Fibroblast of villous mesenchyme (primary cell): ENCODE results near the gene ZNF718. TPM values are rescaled to one million over a fixed set of nuclear protein-coding genes. Genes with fewer than 3 reads are reported as not detected.

ENCODE experiments used
- DNase-seq: peaks from one replicate; pipeline ENCODE4 v3.0.0-alpha.2; 2010; ENCODE audit warnings: low read depth
- H3K4me3 ChIP-seq: 2 replicates; pipeline ENCODE4 v1.5.1; 2011; ENCODE audit warnings: low read depth, mild to moderate bottlenecking, low read length
- CTCF ChIP-seq: IDR thresholded peaks from 2 replicates; pipeline ENCODE4 v1.5.1; 2012; ENCODE audit warnings: low read depth, mild to moderate bottlenecking, low read length; ENCODE audit not compliant: insufficient read depth
- total RNA-seq: library from RNA; depleted of rRNA; stranded (reverse); fragments of >200 nt; gene quantifications from 2 replicates; pipeline ENCODE4 v1.2.3, GENCODE V29; 2012

The ZNF718 gene
- total RNA-seq, 1 donor: 8.2 TPM

DNA sequence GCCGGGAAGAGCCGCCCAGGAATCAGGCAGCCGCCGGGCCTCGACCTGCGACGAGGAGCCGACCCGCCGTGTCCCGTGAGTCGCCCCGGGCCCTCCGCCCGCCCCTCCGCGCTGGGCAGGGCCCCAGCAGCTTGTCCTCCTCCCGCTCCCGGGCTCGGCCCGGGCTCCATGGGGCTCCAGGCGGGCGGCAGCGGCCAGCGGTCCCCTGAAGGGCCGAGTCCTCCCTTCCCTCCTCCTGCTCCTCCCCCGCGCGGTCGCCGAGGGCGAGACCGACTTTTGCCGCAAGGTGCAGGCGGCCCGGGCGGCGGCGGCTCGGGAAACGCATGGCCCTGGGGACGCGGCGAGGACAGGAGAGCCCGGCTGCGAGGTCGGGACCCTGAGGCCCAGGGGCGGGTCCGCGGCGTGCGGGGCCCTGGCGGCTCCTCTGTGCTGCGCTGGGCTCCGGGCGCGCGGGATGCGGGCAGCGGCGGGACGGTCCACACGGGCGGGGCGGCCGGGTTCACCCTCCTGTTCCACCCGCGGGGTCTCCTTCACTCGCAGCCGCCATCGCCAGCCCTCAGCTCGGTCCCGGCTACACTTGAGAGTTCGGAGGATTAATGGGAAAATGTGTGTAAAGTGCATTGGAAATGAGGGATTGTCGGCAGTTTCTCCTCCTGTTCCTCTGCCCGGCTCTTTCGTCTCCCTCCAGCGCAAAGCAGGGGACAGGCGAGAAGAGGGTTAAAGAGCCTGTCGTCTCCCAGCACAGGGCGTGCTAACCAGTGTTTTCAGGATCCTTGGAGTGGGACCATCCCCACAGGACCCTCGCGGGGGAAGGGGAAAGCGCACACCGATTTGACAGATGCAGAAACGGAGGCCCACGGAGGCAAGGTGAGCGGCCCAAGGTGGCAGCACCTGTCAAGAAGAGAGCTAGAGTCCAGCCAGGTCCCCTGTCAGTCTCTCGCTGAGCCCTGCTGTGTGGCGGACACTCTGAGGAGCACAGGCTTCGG is 16.6 kb upstream of the ZNF718 start:
- TF ChIP-seq CTCF: no peak
- H3K4me3 ChIP-seq: no peak overlapping the region
- DNase-seq: no peak

GRCh38 chr4:112771-113170 is 11.5 kb upstream of the ZNF718 start:
- no peak for DNase-seq
- no peak for TF ChIP-seq CTCF
- H3K4me3 ChIP-seq: no peak overlapping the region

- DNase-seq: no peak
- no peak overlapping the region for H3K4me3 ChIP-seq
- no peak for TF ChIP-seq CTCF
Measured at GRCh38 chr4:113732-114131, 10.6 kb upstream of the ZNF718 start.

- no peak overlapping the region for H3K4me3 ChIP-seq
- TF ChIP-seq CTCF: no peak
- no peak for DNase-seq
Measured at GRCh38 chr4:114149-114548, 10.2 kb upstream of the ZNF718 start.

DNA sequence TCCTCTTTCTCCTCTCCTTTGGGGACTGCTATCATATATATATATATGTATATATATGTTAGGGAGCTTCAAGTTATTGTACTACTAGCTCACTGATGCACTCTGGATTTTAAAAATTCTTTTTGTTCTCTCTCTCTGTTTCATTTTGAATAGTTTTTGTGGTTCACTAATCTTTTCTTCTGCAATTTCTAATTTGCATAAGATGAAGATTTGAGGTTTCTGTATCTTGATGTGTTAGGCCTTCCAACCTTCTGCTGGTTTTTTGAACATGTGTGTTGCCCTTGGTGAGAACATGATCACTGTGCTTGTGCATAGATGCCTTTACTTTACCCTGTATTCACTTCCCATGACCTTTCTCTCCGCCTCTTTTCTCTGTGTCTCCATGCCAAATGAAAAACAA is 7.8 kb upstream of the ZNF718 start:
- no peak for TF ChIP-seq CTCF
- DNase-seq: no peak
- H3K4me3 ChIP-seq: no peak overlapping the region

- no peak overlapping the region for H3K4me3 ChIP-seq
- no peak for DNase-seq
- TF ChIP-seq CTCF: no peak
Measured at GRCh38 chr4:120616-121015, 3.7 kb upstream of the ZNF718 start.
